ENCODE data around the gene DHRS3. TPM values are rescaled to one million over a fixed set of nuclear protein-coding genes. Genes with fewer than 3 reads are reported as not detected.

The DHRS3 gene
- total RNA-seq, 4 donors from 2014 or later: 73.3 to 86.9 (median 80.2) TPM

GRCh38 chr1:12599657-12600056, 18.4 kb downstream of the DHRS3 start:
- peaks cover 96% of the 10 kb centered on the region for H3K4me1 ChIP-seq

GRCh38 chr1:12598974-12599373, 19.0 kb downstream of the DHRS3 start:
- Histone ChIP-seq H3K27ac (no peak overlapping the region), H3K36me3 (peaks cover 3% of the 10 kb centered on the region), H3K27me3 (no peaks in the 10 kb centered on the region), H3K4me1 (peaks cover 96% of the 10 kb centered on the region), H3K4me3 (no peak overlapping the region), H3K9me3 (no peaks in the 10 kb centered on the region)
- TF ChIP-seq POLR2A (IDR thresholded peaks at IDR 0.05) (no peak), EP300 (IDR thresholded peaks at IDR 0.05) (no peak), CTCF (IDR thresholded peaks at IDR 0.05) (no peak), POLR2AphosphoS5 (IDR thresholded peaks at IDR 0.05) (no peak)
- WGBS: 57% methylated on average over 5 of the region's 6 CpGs
- no peak for DNase-seq (ENCODE audit: low spot score in 2 of 2)

More at GRCh38 chr1:12599657-12600056, 18.4 kb downstream of the DHRS3 start:
- TF ChIP-seq CTCF (IDR thresholded peaks at IDR 0.05) (no peak), POLR2AphosphoS5 (IDR thresholded peaks at IDR 0.05) (no peak), EP300 (IDR thresholded peaks at IDR 0.05) (no peak), POLR2A (IDR thresholded peaks at IDR 0.05) (no peak)
- DNase-seq (ENCODE audit: low spot score in 2 of 2): no peak
- Histone ChIP-seq H3K36me3 (peaks cover 9% of the 10 kb centered on the region), H3K27ac (peak overlapping the region; percentile 22), H3K27me3 (no peaks in the 10 kb centered on the region), H3K4me3 (no peak overlapping the region), H3K9me3 (no peaks in the 10 kb centered on the region)
- WGBS: 78% methylated on average over 5 of the region's 5 CpGs

GRCh38 chr1:12597792-12598191, 20.2 kb downstream of the DHRS3 start:
- Histone ChIP-seq H3K4me3 (no peak overlapping the region), H3K27ac (peak overlapping the region; percentile 78), H3K36me3 (no peaks in the 10 kb centered on the region), H3K9me3 (no peaks in the 10 kb centered on the region), H3K4me1 (peaks cover 98% of the 10 kb centered on the region), H3K27me3 (no peaks in the 10 kb centered on the region)
- peak in 1 of 2 donors; percentile 77 for DNase-seq (ENCODE audit: low spot score in 2 of 2)
- WGBS: 64% methylated on average over 6 of the region's 10 CpGs
- TF ChIP-seq POLR2AphosphoS5 (IDR thresholded peaks at IDR 0.05) (no peak), CTCF (IDR thresholded peaks at IDR 0.05) (no peak), POLR2A (IDR thresholded peaks at IDR 0.05) (no peak), EP300 (IDR thresholded peaks at IDR 0.05) (no peak)

GRCh38 chr1:12596007-12596821, 21.8 kb downstream of the DHRS3 start:
- WGBS: 50% methylated on average over 19 of the region's 39 CpGs
- Histone ChIP-seq H3K4me3 (peak overlapping the region; percentile 43), H3K27ac (peak overlapping the region; percentile 78), H3K36me3 (peaks cover 5% of the 10 kb centered on the region), H3K4me1 (peaks cover 99% of the 10 kb centered on the region), H3K27me3 (no peaks in the 10 kb centered on the region), H3K9me3 (no peaks in the 10 kb centered on the region)
- peak; percentile 93 for DNase-seq (ENCODE audit: low spot score in 2 of 2)
- no peak for TF ChIP-seq CTCF (IDR thresholded peaks at IDR 0.05)
- no peak for TF ChIP-seq POLR2A (IDR thresholded peaks at IDR 0.05)
- peak; percentile 36 for TF ChIP-seq EP300 (IDR thresholded peaks at IDR 0.05)
- TF ChIP-seq POLR2AphosphoS5 (IDR thresholded peaks at IDR 0.05): peak in 2 of 3 donors; percentile 60 to 92

GRCh38 chr1:12595757-12596006, 22.3 kb downstream of the DHRS3 start:
- H3K9me3 ChIP-seq: no peaks in the 10 kb centered on the region
- peaks cover 99% of the 10 kb centered on the region for H3K4me1 ChIP-seq
- H3K27me3 ChIP-seq: no peaks in the 10 kb centered on the region
- peaks cover 5% of the 10 kb centered on the region for H3K36me3 ChIP-seq
- DNase-seq (ENCODE audit: low spot score in 2 of 2): no peak
- H3K4me3 ChIP-seq: peak overlapping the region; percentile 43
- TF ChIP-seq POLR2AphosphoS5 (IDR thresholded peaks at IDR 0.05) (no peak), EP300 (IDR thresholded peaks at IDR 0.05) (no peak), CTCF (IDR thresholded peaks at IDR 0.05) (no peak), POLR2A (IDR thresholded peaks at IDR 0.05) (no peak)
- peak overlapping the region; percentile 78 for H3K27ac ChIP-seq
- WGBS: 10% methylated on average over 2 of the region's 18 CpGs

All from suprapubic skin (tissue), 4 donors.